H9 (cell line): Measurements from ENCODE around the gene ALDH1L1. TPM values are rescaled to one million over a fixed set of nuclear protein-coding genes. Genes with fewer than 3 reads are reported as not detected.
A peak's percentile ranks its signal among the peaks of the same experiment; 100 is the strongest.

Source experiments
- DNase-seq: peaks from one replicate; pipeline ENCODE4 v3.0.0-alpha.2; 2017
- H2AFZ ChIP-seq: one replicate; pipeline ENCODE4 v1.6.1; 2013; ENCODE audit warnings: mild to moderate bottlenecking, low read length, control low read depth, moderate library complexity
- H2AK5ac ChIP-seq: 2 replicates; pipeline ENCODE4 v1.6.1; 2013; ENCODE audit warnings: low read length, control low read depth, mixed read lengths; ENCODE audit not compliant: insufficient read length
- H2BK120ac ChIP-seq: one replicate; pipeline ENCODE4 v1.6.1; 2013; ENCODE audit warnings: low read depth, mild to moderate bottlenecking, low read length, control low read depth, inconsistent platforms; ENCODE audit not compliant: poor library complexity, severe bottlenecking
- H2BK12ac ChIP-seq: 2 replicates; pipeline ENCODE4 v1.6.1; 2013; ENCODE audit warnings: low read length, control low read depth, mixed read lengths, low read depth; ENCODE audit not compliant: insufficient read length
- H2BK15ac ChIP-seq: 2 replicates; pipeline ENCODE4 v1.6.1; 2013; ENCODE audit warnings: low read depth, low read length, control low read depth
- H2BK20ac ChIP-seq: one replicate; pipeline ENCODE4 v1.6.1; 2013; ENCODE audit warnings: low read depth, mild to moderate bottlenecking, low read length, control low read depth, inconsistent platforms; ENCODE audit not compliant: poor library complexity, severe bottlenecking
- H2BK5ac ChIP-seq: 2 replicates; pipeline ENCODE4 v1.6.1; 2013; ENCODE audit warnings: low read length, control low read depth, mixed read lengths; ENCODE audit not compliant: insufficient read length
- H3K14ac ChIP-seq: 2 replicates; pipeline ENCODE4 v1.6.1; 2013; ENCODE audit warnings: low read length, control low read depth; ENCODE audit not compliant: insufficient read depth
- H3K18ac ChIP-seq: 2 replicates; pipeline ENCODE4 v1.6.1; 2013; ENCODE audit warnings: low read depth, mild to moderate bottlenecking, mixed read lengths, low read length, control low read depth; ENCODE audit not compliant: insufficient read length
- H3K23ac ChIP-seq: 2 replicates; pipeline ENCODE4 v1.6.1; 2013; ENCODE audit warnings: low read length, control low read depth, mixed read lengths, low read depth; ENCODE audit not compliant: insufficient read length
- H3K23me2 ChIP-seq: 2 replicates; pipeline ENCODE4 v1.6.1; 2013; ENCODE audit warnings: low read depth, mild to moderate bottlenecking, mixed read lengths, low read length, control low read depth; ENCODE audit not compliant: insufficient read length, poor library complexity, severe bottlenecking
- H3K27ac ChIP-seq: 2 replicates; pipeline ENCODE4 v1.5.1; 2013; ENCODE audit warnings: low read length, control low read depth, mixed read lengths, low read depth; ENCODE audit not compliant: insufficient read length
- H3K27me3 ChIP-seq: 2 replicates; pipeline ENCODE4 v1.6.1; 2013; ENCODE audit warnings: low read length, control low read depth, inconsistent platforms; ENCODE audit not compliant: insufficient read depth
- H3K4ac ChIP-seq: 2 replicates; pipeline ENCODE4 v1.6.1; 2013; ENCODE audit warnings: low read depth, mild to moderate bottlenecking, control low read depth, inconsistent platforms, low read length, moderate library complexity
- H3K4me1 ChIP-seq: 2 replicates; pipeline ENCODE4 v1.6.1; 2013; ENCODE audit warnings: low read length, control low read depth, inconsistent platforms; ENCODE audit not compliant: insufficient read depth
- H3K4me2 ChIP-seq: 2 replicates; pipeline ENCODE4 v1.6.1; 2013; ENCODE audit warnings: low read length, control low read depth, mixed read lengths; ENCODE audit not compliant: insufficient read length, insufficient read depth
- H3K56ac ChIP-seq: 2 replicates; pipeline ENCODE4 v1.6.1; 2013; ENCODE audit warnings: low read depth, mild to moderate bottlenecking, mixed read lengths, low read length, control low read depth; ENCODE audit not compliant: insufficient read length
- H3K79me1 ChIP-seq: 2 replicates; pipeline ENCODE4 v1.6.1; 2013; ENCODE audit warnings: low read depth, mild to moderate bottlenecking, moderate library complexity, low read length, control low read depth, inconsistent platforms; ENCODE audit not compliant: insufficient read depth, poor library complexity, severe bottlenecking
- H3K79me2 ChIP-seq: 2 replicates; pipeline ENCODE4 v1.6.1; 2013; ENCODE audit warnings: low read length, control low read depth, inconsistent platforms; ENCODE audit not compliant: insufficient read depth
- H3K9ac ChIP-seq: 2 replicates; pipeline ENCODE4 v1.6.1; 2013; ENCODE audit warnings: low read length, control low read depth, mixed read lengths; ENCODE audit not compliant: insufficient read length; ENCODE audit errors: extremely low read depth
- H3K9me3 ChIP-seq: one replicate; pipeline ENCODE4 v1.6.1; 2013; ENCODE audit warnings: low read depth, low read length, inconsistent platforms; ENCODE audit not compliant: control insufficient read depth
- H3T11ph ChIP-seq: one replicate; pipeline ENCODE4 v1.6.1; 2013; ENCODE audit warnings: mild to moderate bottlenecking, low read length, control low read depth, inconsistent platforms
- H4K20me1 ChIP-seq: one replicate; pipeline ENCODE4 v1.6.1; 2013; ENCODE audit not compliant: control insufficient read depth, insufficient read length, insufficient read depth
- H4K5ac ChIP-seq: 2 replicates; pipeline ENCODE4 v1.6.1; 2013; ENCODE audit warnings: low read depth, mild to moderate bottlenecking, mixed read lengths, low read length, control low read depth; ENCODE audit not compliant: insufficient read length
- H4K8ac ChIP-seq: replicated peaks from 2 replicates; pipeline ENCODE4 v1.6.1; 2013; ENCODE audit warnings: low read length, control low read depth, mixed read lengths, low read depth; ENCODE audit not compliant: insufficient read length
- H4K91ac ChIP-seq: 2 replicates; pipeline ENCODE4 v1.6.1; 2013; ENCODE audit warnings: low read depth, mild to moderate bottlenecking, moderate library complexity, mixed read lengths, low read length, control low read depth; ENCODE audit not compliant: insufficient read length
- H3K27ac Mint-ChIP-seq, 3 experiments: 2 replicates in 2 of 3; 3 replicates in 1 of 3; pipeline ENCODE4 v1.8.0; 2020 to 2021; ENCODE audit warnings: mixed read lengths in 3 of 3, mild to moderate bottlenecking in 1 of 3, moderate library complexity in 1 of 3
- H3K27me3 Mint-ChIP-seq: 2 replicates; pipeline ENCODE4 v1.8.0; 2021; ENCODE audit warnings: low read depth, mild to moderate bottlenecking, moderate library complexity, mixed read lengths
- H3K36me3 Mint-ChIP-seq, 3 experiments: 2 replicates in 2 of 3; 3 replicates in 1 of 3; pipeline ENCODE4 v1.8.0; 2020 to 2021; ENCODE audit warnings: low read depth in 3 of 3, mixed read lengths in 3 of 3; ENCODE audit not compliant: insufficient read depth in 1 of 3
- H3K4me1 Mint-ChIP-seq, 2 experiments: 2 replicates each; pipeline ENCODE4 v1.8.0; 2020; ENCODE audit warnings: mixed read lengths in 2 of 2
- H3K4me3 Mint-ChIP-seq, 2 experiments: 2 replicates in 1 of 2; 3 replicates in 1 of 2; pipeline ENCODE4 v1.8.0; 2020 to 2021; ENCODE audit warnings: mild to moderate bottlenecking in 2 of 2, mixed read lengths in 2 of 2, moderate library complexity in 1 of 2
- H3K9me3 Mint-ChIP-seq, 2 experiments: 2 replicates in 1 of 2; 3 replicates in 1 of 2; pipeline ENCODE4 v1.8.0; 2020; ENCODE audit warnings: mild to moderate bottlenecking in 2 of 2, mixed read lengths in 2 of 2, moderate library complexity in 1 of 2
- WGBS: extraction: QIAGEN DNeasy Blood & Tissue Kit; methylation state at CpG from one replicate; pipeline ENCODE4 v1.1.7; 2013; ENCODE audit warnings: missing lambda C conversion rate, low lambda C conversion rate, mixed read lengths; ENCODE audit not compliant: insufficient read length; ENCODE audit errors: extremely low coverage; 5-methylcytosine and 5-hydroxymethylcytosine counted together
- total RNA-seq: library from RNA; stranded (reverse); gene quantifications from 2 replicates; pipeline ENCODE4 v1.2.1, GENCODE V29; 2021
- TF ChIP-seq, protein P1 (sequence below): fragments of 200-600 bp; sonication (generic); conservative IDR thresholded peaks from 3 replicates; pipeline ENCODE4 v1.8.0; 2021; ENCODE audit warnings: antibody characterized with exemption, mild to moderate bottlenecking

Gene ALDH1L1
- total RNA-seq, 1 experiment from 2014 or later: 0.90 TPM

- peak; percentile 56 for DNase-seq
- Histone ChIP-seq H3K56ac (no peak overlapping the region), H3K4me2 (no peak overlapping the region), H3K23ac (no peak overlapping the region), H2BK20ac (no peak overlapping the region), H3K79me1 (no peaks in the 10 kb centered on the region), H3K9ac (no peak overlapping the region), H3K9me3 (no peaks in the 10 kb centered on the region), H4K20me1 (no peaks in the 10 kb centered on the region), H3K27ac (no peak overlapping the region), H3K14ac (no peak overlapping the region), H3K23me2 (no peaks in the 10 kb centered on the region), H3K18ac (no peak overlapping the region), H3K4ac (no peak overlapping the region), H4K91ac (no peak overlapping the region), H4K8ac (no peak overlapping the region), H2BK15ac (no peak overlapping the region), H2AK5ac (no peak overlapping the region), H4K5ac (no peak overlapping the region), H3K27me3 (no peaks in the 10 kb centered on the region), H2BK12ac (no peak overlapping the region), H3K79me2 (no peaks in the 10 kb centered on the region), H3K4me1 (no peaks in the 10 kb centered on the region), H3T11ph (no peak overlapping the region), H2AFZ (no peak overlapping the region), H2BK5ac (no peak overlapping the region), H2BK120ac (no peak overlapping the region)
- TF ChIP-seq, protein P1, sequence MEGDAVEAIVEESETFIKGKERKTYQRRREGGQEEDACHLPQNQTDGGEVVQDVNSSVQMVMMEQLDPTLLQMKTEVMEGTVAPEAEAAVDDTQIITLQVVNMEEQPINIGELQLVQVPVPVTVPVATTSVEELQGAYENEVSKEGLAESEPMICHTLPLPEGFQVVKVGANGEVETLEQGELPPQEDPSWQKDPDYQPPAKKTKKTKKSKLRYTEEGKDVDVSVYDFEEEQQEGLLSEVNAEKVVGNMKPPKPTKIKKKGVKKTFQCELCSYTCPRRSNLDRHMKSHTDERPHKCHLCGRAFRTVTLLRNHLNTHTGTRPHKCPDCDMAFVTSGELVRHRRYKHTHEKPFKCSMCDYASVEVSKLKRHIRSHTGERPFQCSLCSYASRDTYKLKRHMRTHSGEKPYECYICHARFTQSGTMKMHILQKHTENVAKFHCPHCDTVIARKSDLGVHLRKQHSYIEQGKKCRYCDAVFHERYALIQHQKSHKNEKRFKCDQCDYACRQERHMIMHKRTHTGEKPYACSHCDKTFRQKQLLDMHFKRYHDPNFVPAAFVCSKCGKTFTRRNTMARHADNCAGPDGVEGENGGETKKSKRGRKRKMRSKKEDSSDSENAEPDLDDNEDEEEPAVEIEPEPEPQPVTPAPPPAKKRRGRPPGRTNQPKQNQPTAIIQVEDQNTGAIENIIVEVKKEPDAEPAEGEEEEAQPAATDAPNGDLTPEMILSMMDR: peak; percentile 65
- no peak overlapping the region for H3K27ac Mint-ChIP-seq
- H3K9me3 Mint-ChIP-seq: no peaks in the 10 kb centered on the region
- WGBS: no CpG with 5 or more reads among the region's 9 CpGs
- H3K27me3 Mint-ChIP-seq: peaks cover 3% of the 10 kb centered on the region
- H3K4me1 Mint-ChIP-seq: no peaks in the 10 kb centered on the region
- H3K36me3 Mint-ChIP-seq: no peaks in the 10 kb centered on the region
- H3K4me3 Mint-ChIP-seq: no peak overlapping the region
These were observed 66.5 kb downstream of the ALDH1L1 start for GRCh38 chr3:126113733-126114442.
